Endothelial cell (in vitro differentiated cells): ENCODE measurements around the gene CR1L. TPM values are rescaled to one million over a fixed set of nuclear protein-coding genes. Genes with fewer than 3 reads are reported as not detected.
"Not testable (repeated sequence)": the region's sequence is repeated elsewhere in the genome, so short reads cannot be mapped to it uniquely, and the experiment has no call there.

Experiments used
- DNase-seq: peaks from one replicate; pipeline ENCODE4 v3.0.0; 2021; ENCODE audit warnings: low spot score
- H3K27ac Mint-ChIP-seq: one replicate; pipeline ENCODE4 v1.8.0; 2021; ENCODE audit warnings: mixed read lengths, inconsistent platforms; ENCODE audit not compliant: unreplicated experiment
- H3K27me3 Mint-ChIP-seq: one replicate; pipeline ENCODE4 v1.8.0; 2021; ENCODE audit warnings: mild to moderate bottlenecking, moderate library complexity, mixed read lengths, inconsistent platforms; ENCODE audit not compliant: unreplicated experiment
- H3K36me3 Mint-ChIP-seq: one replicate; pipeline ENCODE4 v1.8.0; 2021; ENCODE audit warnings: mild to moderate bottlenecking, low read depth, mixed read lengths, inconsistent platforms; ENCODE audit not compliant: unreplicated experiment
- H3K4me1 Mint-ChIP-seq: one replicate; pipeline ENCODE4 v1.8.0; 2021; ENCODE audit warnings: mild to moderate bottlenecking, mixed read lengths, inconsistent platforms; ENCODE audit not compliant: unreplicated experiment
- H3K4me3 Mint-ChIP-seq: one replicate; pipeline ENCODE4 v1.8.0; 2021; ENCODE audit warnings: mild to moderate bottlenecking, mixed read lengths, inconsistent platforms; ENCODE audit not compliant: unreplicated experiment
- H3K9me3 Mint-ChIP-seq: one replicate; pipeline ENCODE4 v1.8.0; 2021; ENCODE audit warnings: mixed read lengths, inconsistent platforms; ENCODE audit not compliant: unreplicated experiment
- CTCF ChIP-seq: fragments of 200-600 bp; sonication (generic); IDR thresholded peaks from one replicate; pipeline ENCODE4 v1.5.0; 2021; ENCODE audit warnings: antibody characterized with exemption; ENCODE audit not compliant: unreplicated experiment
- total RNA-seq: library from RNA; stranded (reverse); fragmentation: NEBNext Ultra II Directional; extraction: Animal tissue kit (Norgen Biotek cat#: 25700); gene quantifications from one replicate; pipeline ENCODE4 v1.2.1, GENCODE V29; 2021; ENCODE audit not compliant: unreplicated experiment

The CR1L gene
- total RNA-seq, 1 donor from 2014 or later, result 48.0 TPM

GRCh38 chr1:207673399-207673798 is 28.5 kb downstream of the CR1L start:
- no peak overlapping the region for H3K27ac Mint-ChIP-seq
- DNase-seq, result no peak
- H3K36me3 Mint-ChIP-seq, result peaks cover 17% of the 10 kb centered on the region
- peaks cover 1% of the 10 kb centered on the region for H3K27me3 Mint-ChIP-seq
- no peak overlapping the region for H3K4me3 Mint-ChIP-seq
- no peak for TF ChIP-seq CTCF
- H3K4me1 Mint-ChIP-seq, result peaks cover 17% of the 10 kb centered on the region
- H3K9me3 Mint-ChIP-seq, result no peaks in the 10 kb centered on the region

GRCh38 chr1:207676153-207676552 is 31.2 kb downstream of the CR1L start:
- H3K4me1 Mint-ChIP-seq, result peaks cover 8% of the 10 kb centered on the region
- H3K27me3 Mint-ChIP-seq, result peaks cover 1% of the 10 kb centered on the region
- no peak for DNase-seq
- H3K36me3 Mint-ChIP-seq, result peaks cover 25% of the 10 kb centered on the region
- no peak for TF ChIP-seq CTCF
- no peak overlapping the region for H3K27ac Mint-ChIP-seq
- no peak overlapping the region for H3K4me3 Mint-ChIP-seq
- no peaks in the 10 kb centered on the region for H3K9me3 Mint-ChIP-seq

- H3K4me3 Mint-ChIP-seq, H3K27me3 Mint-ChIP-seq, H3K27ac Mint-ChIP-seq, H3K9me3 Mint-ChIP-seq, DNase-seq, H3K4me1 Mint-ChIP-seq: not testable (repeated sequence)
- peaks cover 48% of the 10 kb centered on the region for H3K36me3 Mint-ChIP-seq
These were observed 35.9 kb downstream of the CR1L start for GRCh38 chr1:207680590-207681388.

- not testable (repeated sequence) for DNase-seq, H3K9me3 Mint-ChIP-seq, H3K27me3 Mint-ChIP-seq, H3K4me3 Mint-ChIP-seq, H3K27ac Mint-ChIP-seq, H3K4me1 Mint-ChIP-seq
- H3K36me3 Mint-ChIP-seq, result peaks cover 43% of the 10 kb centered on the region
These were observed 38.0 kb downstream of the CR1L start for GRCh38 chr1:207682872-207683434.

- H3K27ac Mint-ChIP-seq, H3K4me1 Mint-ChIP-seq, H3K9me3 Mint-ChIP-seq, H3K4me3 Mint-ChIP-seq, DNase-seq, H3K27me3 Mint-ChIP-seq: not testable (repeated sequence)
- peaks cover 15% of the 10 kb centered on the region for H3K36me3 Mint-ChIP-seq
These were observed 45.6 kb downstream of the CR1L start for GRCh38 chr1:207690551-207690950.

GRCh38 chr1:207691010-207691409 is 46.1 kb downstream of the CR1L start:
- no peaks in the 10 kb centered on the region for H3K9me3 Mint-ChIP-seq
- no peaks in the 10 kb centered on the region for H3K27me3 Mint-ChIP-seq
- TF ChIP-seq CTCF, result no peak
- H3K36me3 Mint-ChIP-seq, result peaks cover 16% of the 10 kb centered on the region
- H3K27ac Mint-ChIP-seq, result no peak overlapping the region
- no peak overlapping the region for H3K4me3 Mint-ChIP-seq
- H3K4me1 Mint-ChIP-seq, result no peaks in the 10 kb centered on the region
- no peak for DNase-seq
